GM21367 (cell line): ENCODE results near the gene EMC7.

Experiments used
- ATAC-seq: cut with Tn5 transposase; IDR thresholded peaks from one replicate; pipeline ENCODE4 v1.9.1; 2021; ENCODE audit not compliant: unreplicated experiment

Gene EMC7

GRCh38 chr15:34038871-34039789 lies 62.5 kb downstream of the EMC7 start, which contains the start of gene AVEN:
Gene AVEN, minus strand, starts transcription at chr15:34039204. Its CDS starts 158 bp downstream, at chr15:34039046.
- ATAC-seq = peak; percentile 36

GRCh38 chr15:34038023-34038870 lies 63.4 kb downstream of the EMC7 start:
- peak; percentile 46 for ATAC-seq
